ENCODE results near the gene NSUN2.
A peak's percentile ranks its signal among the peaks of the same experiment; 100 is the strongest.
"Not testable (repeated sequence)": the region's sequence is repeated elsewhere in the genome, so short reads cannot be mapped to it uniquely, and the experiment has no call there.

NSUN2 gene

GRCh38 chr5:6632888-6633468 lies at the start of gene NSUN2, which contains the start of gene SRD5A1:
Gene NSUN2 (minus strand): TSS chr5:6633044. CDS start chr5:6632979, 65 bp downstream.
Gene SRD5A1 (plus strand): TSS chr5:6633440. CDS start chr5:6633577, 137 bp downstream.
- DNase-seq = peak; percentile 90 to 94

GRCh38 chr5:6682239-6682638 lies 49.4 kb upstream of the NSUN2 start:
- no peak for DNase-seq

GRCh38 chr5:6681682-6682081 lies 48.8 kb upstream of the NSUN2 start:
- no peak for DNase-seq

- DNase-seq = no peak
Measured at GRCh38 chr5:6680922-6681321, 48.1 kb upstream of the NSUN2 start.

GRCh38 chr5:6678385-6678784 lies 45.5 kb upstream of the NSUN2 start:
- no peak for DNase-seq

GRCh38 chr5:6676702-6677101 lies 43.9 kb upstream of the NSUN2 start:
- DNase-seq = peak in 1 of 2 donors; percentile 6

- no peak for DNase-seq
Measured at GRCh38 chr5:6675784-6676491, 43.1 kb upstream of the NSUN2 start.

- DNase-seq = no peak
Measured at GRCh38 chr5:6674886-6675285, 42.0 kb upstream of the NSUN2 start.

GRCh38 chr5:6674421-6674820 lies 41.6 kb upstream of the NSUN2 start:
- DNase-seq = no peak

- DNase-seq = no peak
Measured at GRCh38 chr5:6673963-6674362, 41.1 kb upstream of the NSUN2 start.

GRCh38 chr5:6673031-6673430 lies 40.2 kb upstream of the NSUN2 start:
- DNase-seq = no peak

- not testable (repeated sequence) for DNase-seq
Measured at GRCh38 chr5:6668717-6669116, 35.9 kb upstream of the NSUN2 start.

- DNase-seq = no peak
Measured at GRCh38 chr5:6667648-6668047, 34.8 kb upstream of the NSUN2 start.

- no peak for DNase-seq
Measured at GRCh38 chr5:6666762-6667161, 33.9 kb upstream of the NSUN2 start.

- no peak for DNase-seq
Measured at GRCh38 chr5:6660688-6661087, 27.8 kb upstream of the NSUN2 start.

GRCh38 chr5:6659941-6660684 lies 27.3 kb upstream of the NSUN2 start:
- DNase-seq = no peak

- DNase-seq = no peak
Measured at GRCh38 chr5:6656680-6657079, 23.8 kb upstream of the NSUN2 start.

GRCh38 chr5:6655432-6655831 lies 22.6 kb upstream of the NSUN2 start:
- DNase-seq = no peak

- DNase-seq = no peak
Measured at GRCh38 chr5:6652025-6652424, 19.2 kb upstream of the NSUN2 start.

- DNase-seq = peak; percentile 72 to 87
Measured at GRCh38 chr5:6649681-6650080, 16.8 kb upstream of the NSUN2 start.

GRCh38 chr5:6649186-6649585 lies 16.3 kb upstream of the NSUN2 start:
- DNase-seq = no peak

- peak; percentile 85 to 93 for DNase-seq
Measured at GRCh38 chr5:6645571-6646362, 12.9 kb upstream of the NSUN2 start.

GRCh38 chr5:6644794-6645241 lies 12.0 kb upstream of the NSUN2 start:
- no peak for DNase-seq
